Neural progenitor cell (in vitro differentiated cells): ENCODE results near the gene DDX24. TPM values are rescaled to one million over a fixed set of nuclear protein-coding genes. Genes with fewer than 3 reads are reported as not detected.

Experiments used
- DNase-seq: peaks from one replicate; pipeline ENCODE4 v3.0.0-alpha.2; 2016; ENCODE audit warnings: low spot score
- H2AFZ ChIP-seq: fragments of 200-600 bp; sonication (generic); replicated peaks from 2 replicates; pipeline ENCODE4 v1.6.1; 2016; ENCODE audit warnings: antibody characterized with exemption
- H3F3A ChIP-seq: fragments of 200-600 bp; sonication (generic); 2 replicates; pipeline ENCODE4 v1.6.1; 2016; ENCODE audit warnings: antibody characterized with exemption, low read depth
- H3K27ac ChIP-seq: fragments of 200-600 bp; sonication (generic); 2 replicates; pipeline ENCODE4 v1.5.1; 2016; ENCODE audit warnings: mild to moderate bottlenecking
- H3K27me3 ChIP-seq: fragments of 200-600 bp; sonication (generic); 2 replicates; pipeline ENCODE4 v1.6.1; 2016; ENCODE audit warnings: mild to moderate bottlenecking, moderate library complexity
- H3K36me3 ChIP-seq: fragments of 200-600 bp; sonication (generic); 2 replicates; pipeline ENCODE4 v1.5.1; 2016
- H3K4me1 ChIP-seq: fragments of 200-600 bp; sonication (generic); 2 replicates; pipeline ENCODE4 v1.6.1; 2016; ENCODE audit warnings: mixed run types
- H3K4me2 ChIP-seq: fragments of 200-600 bp; sonication (generic); 2 replicates; pipeline ENCODE4 v1.6.1; 2016
- H3K4me3 ChIP-seq: fragments of 200-600 bp; sonication (generic); 2 replicates; pipeline ENCODE4 v1.5.1; 2016
- H3K79me2 ChIP-seq: fragments of 200-600 bp; sonication (generic); 2 replicates; pipeline ENCODE4 v1.6.1; 2016; ENCODE audit warnings: low read depth
- H3K9ac ChIP-seq: fragments of 200-600 bp; sonication (generic); 2 replicates; pipeline ENCODE4 v1.6.1; 2016
- H3K9me3 ChIP-seq: fragments of 200-600 bp; sonication (generic); 2 replicates; pipeline ENCODE4 v1.5.1; 2016; ENCODE audit warnings: low read depth
- H4K20me1 ChIP-seq: fragments of 200-600 bp; sonication (generic); 2 replicates; pipeline ENCODE4 v1.6.1; 2016; ENCODE audit warnings: low read depth
- H3K27ac Mint-ChIP-seq: 3 replicates; pipeline ENCODE4 v1.8.0; 2021; ENCODE audit warnings: mixed read lengths
- H3K27me3 Mint-ChIP-seq: 2 replicates; pipeline ENCODE4 v1.8.0; 2022; ENCODE audit warnings: low read depth, mild to moderate bottlenecking, inconsistent platforms, moderate library complexity, mixed read lengths; ENCODE audit not compliant: insufficient read depth
- H3K36me3 Mint-ChIP-seq: 3 replicates; pipeline ENCODE4 v1.8.0; 2021; ENCODE audit warnings: mixed read lengths
- H3K4me1 Mint-ChIP-seq: 3 replicates; pipeline ENCODE4 v1.8.0; 2021; ENCODE audit warnings: mixed read lengths
- H3K4me3 Mint-ChIP-seq: 3 replicates; pipeline ENCODE4 v1.8.0; 2021; ENCODE audit warnings: mild to moderate bottlenecking, moderate library complexity, mixed read lengths
- H3K9me3 Mint-ChIP-seq: 3 replicates; pipeline ENCODE4 v1.8.0; 2020; ENCODE audit warnings: mixed read lengths
- CTCF ChIP-seq: fragments of 200-600 bp; sonication (generic); IDR thresholded peaks from 2 replicates; pipeline ENCODE4 v1.5.1; 2017; ENCODE audit warnings: antibody characterized with exemption, mild to moderate bottlenecking
- EZH2 ChIP-seq: fragments of 200-600 bp; sonication (generic); IDR thresholded peaks from 2 replicates; pipeline ENCODE4 v1.6.1; 2017; ENCODE audit warnings: antibody characterized with exemption, mild to moderate bottlenecking, moderate library complexity
- EZH2phosphoT487 ChIP-seq: fragments of 200-600 bp; sonication (generic); IDR thresholded peaks from 2 replicates; pipeline ENCODE4 v1.6.1; 2017; ENCODE audit warnings: antibody characterized with exemption
- total RNA-seq: library from RNA; depleted of rRNA; stranded (reverse); fragments of >200 nt; gene quantifications from 2 replicates; pipeline ENCODE4 v1.2.3, GENCODE V29; 2015; ENCODE audit warnings: low replicate concordance

Gene DDX24
- total RNA-seq, 1 donor from 2014 or later = 153 TPM

DNA sequence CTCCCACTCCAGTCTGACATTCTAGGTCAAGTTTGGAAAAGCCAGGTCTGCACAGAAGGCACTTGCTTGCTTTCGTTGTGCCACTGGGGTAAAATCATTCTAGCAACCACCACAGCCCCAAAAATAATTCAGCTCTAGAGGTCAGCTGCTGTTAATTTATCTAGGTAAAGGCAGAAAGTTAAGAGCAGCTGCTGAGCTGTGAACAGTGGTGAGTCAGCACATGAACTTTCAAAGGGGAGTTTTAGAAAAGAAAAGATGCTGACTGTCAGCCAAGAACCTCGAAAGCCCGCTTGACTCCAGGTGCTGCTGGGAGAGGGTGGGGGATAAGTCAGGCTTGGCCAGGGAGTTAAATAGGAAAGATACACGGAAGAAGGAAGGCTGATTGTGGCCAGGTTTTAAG is 71.2 kb downstream of the DDX24 start:
- Histone ChIP-seq H3K9me3 (no peaks in the 10 kb centered on the region), H3F3A (peaks cover 7% of the 10 kb centered on the region), H3K27me3 (no peaks in the 10 kb centered on the region), H3K79me2 (no peaks in the 10 kb centered on the region), H3K4me3 (no peak overlapping the region), H3K4me1 (peaks cover 12% of the 10 kb centered on the region), H3K36me3 (no peaks in the 10 kb centered on the region), H3K4me2 (no peak overlapping the region), H2AFZ (no peak overlapping the region), H3K9ac (no peak overlapping the region), H4K20me1 (no peaks in the 10 kb centered on the region), H3K27ac (no peak overlapping the region)
- no peak for TF ChIP-seq EZH2phosphoT487
- no peak for TF ChIP-seq EZH2
- no peak for TF ChIP-seq CTCF
- Mint-ChIP-seq H3K4me1 (peaks cover 29% of the 10 kb centered on the region), H3K27me3 (peaks cover 7% of the 10 kb centered on the region), H3K36me3 (no peaks in the 10 kb centered on the region), H3K27ac (peak overlapping the region; percentile 30), H3K9me3 (no peaks in the 10 kb centered on the region), H3K4me3 (no peak overlapping the region)
- no peak for DNase-seq

- H3K4me2 ChIP-seq = no peak overlapping the region
- no peaks in the 10 kb centered on the region for H3F3A ChIP-seq
- no peaks in the 10 kb centered on the region for H3K27me3 ChIP-seq
- H4K20me1 ChIP-seq = no peaks in the 10 kb centered on the region
- H3K36me3 ChIP-seq = no peaks in the 10 kb centered on the region
- no peak overlapping the region for H3K4me3 ChIP-seq
- Mint-ChIP-seq H3K4me3 (no peak overlapping the region), H3K27me3 (peaks cover 12% of the 10 kb centered on the region), H3K4me1 (peaks cover 29% of the 10 kb centered on the region), H3K27ac (no peak overlapping the region), H3K36me3 (no peaks in the 10 kb centered on the region), H3K9me3 (no peaks in the 10 kb centered on the region)
- no peak for DNase-seq
- no peak overlapping the region for H3K27ac ChIP-seq
- no peak overlapping the region for H2AFZ ChIP-seq
- H3K79me2 ChIP-seq = no peaks in the 10 kb centered on the region
- H3K9ac ChIP-seq = no peak overlapping the region
- no peaks in the 10 kb centered on the region for H3K9me3 ChIP-seq
- TF ChIP-seq EZH2phosphoT487 = no peak
- TF ChIP-seq CTCF = no peak
- TF ChIP-seq EZH2 = no peak
- H3K4me1 ChIP-seq = peaks cover 5% of the 10 kb centered on the region
These were observed 72.8 kb downstream of the DDX24 start for GRCh38 chr14:94008234-94008633.

GRCh38 chr14:94005324-94006073 is 75.5 kb downstream of the DDX24 start:
- H3K4me1 Mint-ChIP-seq = peaks cover 19% of the 10 kb centered on the region
- H3K79me2 ChIP-seq = no peaks in the 10 kb centered on the region
- H3K9me3 Mint-ChIP-seq = no peaks in the 10 kb centered on the region
- no peaks in the 10 kb centered on the region for H3F3A ChIP-seq
- no peaks in the 10 kb centered on the region for H3K4me1 ChIP-seq
- H3K4me3 ChIP-seq = no peak overlapping the region
- peaks cover 10% of the 10 kb centered on the region for H3K27me3 Mint-ChIP-seq
- no peaks in the 10 kb centered on the region for H3K36me3 ChIP-seq
- no peak overlapping the region for H2AFZ ChIP-seq
- peaks cover 9% of the 10 kb centered on the region for H3K27me3 ChIP-seq
- no peak overlapping the region for H3K9ac ChIP-seq
- H3K27ac Mint-ChIP-seq = no peak overlapping the region
- TF ChIP-seq EZH2 = no peak
- no peak for TF ChIP-seq EZH2phosphoT487
- TF ChIP-seq CTCF = peak; percentile 57
- H3K4me2 ChIP-seq = no peak overlapping the region
- no peak for DNase-seq
- no peaks in the 10 kb centered on the region for H3K9me3 ChIP-seq
- no peak overlapping the region for H3K4me3 Mint-ChIP-seq
- H3K27ac ChIP-seq = no peak overlapping the region
- H4K20me1 ChIP-seq = no peaks in the 10 kb centered on the region
- no peaks in the 10 kb centered on the region for H3K36me3 Mint-ChIP-seq
